Urinary bladder (tissue), 4 donors: ENCODE measurements around the gene MERTK. TPM values are rescaled to one million over a fixed set of nuclear protein-coding genes. Genes with fewer than 3 reads are reported as not detected.
"Not testable (repeated sequence)": the region's sequence is repeated elsewhere in the genome, so short reads cannot be mapped to it uniquely, and the experiment has no call there.

ENCODE experiments used
- DNase-seq: peaks from one replicate; pipeline ENCODE4 v3.0.0-alpha.2; 2015; ENCODE audit errors: extremely low spot score
- H3K27ac ChIP-seq: one replicate; pipeline ENCODE4 v1.5.1; 2013; ENCODE audit warnings: low read depth, mild to moderate bottlenecking, moderate library complexity
- H3K36me3 ChIP-seq: one replicate; pipeline ENCODE4 v1.6.1; 2013; ENCODE audit warnings: mild to moderate bottlenecking, moderate library complexity; ENCODE audit not compliant: insufficient read depth
- H3K4me1 ChIP-seq: one replicate; pipeline ENCODE4 v1.6.1; 2013; ENCODE audit warnings: mild to moderate bottlenecking, moderate library complexity; ENCODE audit not compliant: insufficient read depth
- H3K4me3 ChIP-seq: one replicate; pipeline ENCODE4 v1.5.1; 2013; ENCODE audit warnings: low read depth, low read length
- WGBS: extraction: QIAGEN DNeasy Blood & Tissue Kit; methylation state at CpG from one replicate; pipeline ENCODE4 v1.1.7; 2013; 5-methylcytosine and 5-hydroxymethylcytosine counted together
- polyA plus RNA-seq: library from polyadenylated mRNA; stranded (reverse); fragments of 200-250 nt; gene quantifications from one replicate; pipeline ENCODE4 v1.2.3, GENCODE V29; 2013
- small RNA-seq: library from RNA; depleted of rRNA; stranded (forward); fragments of <200 nt; gene quantifications from one replicate; pipeline ENCODE3, GENCODE V24; 2014
- total RNA-seq: library from RNA; depleted of rRNA; stranded (reverse); fragments of >200 nt; gene quantifications from one replicate; pipeline ENCODE4 v1.2.3, GENCODE V29; 2014
- donor health status: healthy with polysubstance abuse.
- donor health status: healthy.

Gene MERTK
- total and polyA plus RNA-seq, 2 donors, result 16.1 to 17.6 TPM

- no peak for DNase-seq
- Histone ChIP-seq H3K4me3 (no peak overlapping the region), H3K36me3 (peaks cover 4% of the 10 kb centered on the region), H3K4me1 (no peaks in the 10 kb centered on the region), H3K27ac (no peak overlapping the region)
- WGBS, result 93% methylated on average over 1 of the region's 1 CpG
These were observed 164.5 kb downstream of the MERTK start for GRCh38 chr2:112062894-112063293.

DNA sequence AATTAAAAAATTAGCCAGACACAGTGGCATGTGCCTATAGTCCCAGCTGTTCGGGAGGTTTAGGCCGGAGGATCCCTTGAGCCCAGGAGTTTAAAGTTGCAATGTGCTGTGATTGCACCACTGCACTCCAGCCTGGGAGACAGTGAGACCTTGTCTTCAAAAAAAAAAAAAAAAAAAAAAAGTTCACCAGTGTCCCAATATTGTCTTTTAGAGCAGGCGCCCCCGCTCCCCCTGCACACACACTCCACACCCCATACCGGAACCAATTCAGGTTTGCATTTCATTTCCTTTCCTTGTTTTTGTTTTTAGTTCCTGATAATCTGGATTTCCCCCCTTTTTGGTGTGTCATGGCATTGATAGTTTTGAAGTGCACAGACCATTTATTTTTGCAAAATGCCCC lies 167.1 kb downstream of the MERTK start:
- Histone ChIP-seq H3K36me3 (peaks cover 4% of the 10 kb centered on the region), H3K27ac (no peak overlapping the region), H3K4me3 (no peak overlapping the region), H3K4me1 (no peaks in the 10 kb centered on the region)
- 77% methylated on average over 5 of the region's 5 CpGs for WGBS
- DNase-seq, result no peak

GRCh38 chr2:112065966-112066365 lies 167.6 kb downstream of the MERTK start:
- H3K27ac ChIP-seq, result no peak overlapping the region
- no peak overlapping the region for H3K4me3 ChIP-seq
- 79% methylated on average over 1 of the region's 1 CpG for WGBS
- no peak for DNase-seq
- no peaks in the 10 kb centered on the region for H3K4me1 ChIP-seq
- H3K36me3 ChIP-seq, result peaks cover 4% of the 10 kb centered on the region

DNA sequence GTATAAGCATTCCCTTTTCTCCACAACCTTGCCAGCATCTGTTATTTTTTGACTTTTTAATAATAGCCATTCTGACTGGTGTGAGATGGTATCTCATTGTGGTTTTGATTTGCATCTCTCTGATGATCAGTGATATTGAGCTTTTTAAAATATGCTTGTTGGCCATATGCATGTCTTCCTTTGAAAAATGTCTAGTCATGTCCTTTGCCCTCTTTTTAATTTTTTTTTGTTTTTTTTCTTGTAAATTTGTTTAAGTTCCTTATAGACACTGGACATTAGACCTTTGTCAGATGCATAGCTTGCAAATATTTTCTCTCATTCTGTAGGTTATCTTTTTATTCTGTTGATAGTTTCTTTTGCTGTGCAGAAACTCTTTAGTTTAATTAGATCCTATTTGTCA lies 171.4 kb downstream of the MERTK start:
- not testable (repeated sequence) for H3K4me1 ChIP-seq, DNase-seq, H3K36me3 ChIP-seq

DNA sequence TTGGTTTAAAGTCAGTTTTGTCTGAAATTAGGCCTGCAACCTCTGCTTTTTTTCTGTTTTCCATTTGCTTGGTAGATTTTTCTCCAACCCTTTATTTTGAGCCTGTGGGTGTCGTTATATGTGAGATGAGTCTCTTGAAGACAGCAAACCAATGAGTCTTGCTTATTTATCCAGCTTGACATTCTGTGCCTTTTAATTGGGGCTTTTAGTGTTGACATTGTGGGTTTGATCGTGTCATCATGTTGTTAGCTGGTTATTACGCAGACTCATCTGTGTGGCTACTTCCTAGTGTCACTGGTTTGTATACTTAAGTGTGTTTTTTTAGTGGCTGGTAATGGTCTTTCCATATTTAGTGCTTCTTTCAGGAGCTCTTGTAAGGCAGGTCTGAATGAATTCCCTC lies 175.5 kb downstream of the MERTK start:
- Histone ChIP-seq H3K4me1 (no peaks in the 10 kb centered on the region), H3K27ac (no peak overlapping the region), H3K4me3 (no peak overlapping the region), H3K36me3 (peaks cover 4% of the 10 kb centered on the region)
- WGBS, result 95% methylated on average over 3 of the region's 3 CpGs
- DNase-seq, result no peak

More for the DNA sequence above, 171.4 kb downstream of the MERTK start:
- H3K27ac ChIP-seq, H3K4me3 ChIP-seq: not testable (repeated sequence)

DNA sequence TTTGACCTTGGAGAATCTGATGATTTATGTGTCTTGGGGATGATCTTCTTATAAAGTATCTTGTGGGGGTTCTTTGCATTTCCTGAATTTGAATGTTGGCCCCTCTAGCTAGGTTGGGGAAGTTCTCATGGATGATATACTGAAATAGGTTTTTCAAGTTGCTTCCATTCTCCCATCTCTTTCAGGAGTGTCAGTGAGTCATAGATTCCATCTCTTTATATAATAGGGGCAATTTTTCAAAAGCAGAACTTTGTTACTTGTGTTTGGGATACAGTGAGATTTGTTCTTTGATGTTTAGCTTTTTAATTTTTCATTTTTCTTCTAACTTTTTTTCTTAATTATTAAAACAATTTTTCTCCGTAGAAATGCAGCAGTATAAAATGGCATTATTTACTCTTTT lies 176.1 kb downstream of the MERTK start:
- Histone ChIP-seq H3K4me1 (no peaks in the 10 kb centered on the region), H3K27ac (no peak overlapping the region), H3K4me3 (no peak overlapping the region), H3K36me3 (peaks cover 4% of the 10 kb centered on the region)
- WGBS, result 94% methylated on average over 1 of the region's 1 CpG
- DNase-seq, result no peak

DNA sequence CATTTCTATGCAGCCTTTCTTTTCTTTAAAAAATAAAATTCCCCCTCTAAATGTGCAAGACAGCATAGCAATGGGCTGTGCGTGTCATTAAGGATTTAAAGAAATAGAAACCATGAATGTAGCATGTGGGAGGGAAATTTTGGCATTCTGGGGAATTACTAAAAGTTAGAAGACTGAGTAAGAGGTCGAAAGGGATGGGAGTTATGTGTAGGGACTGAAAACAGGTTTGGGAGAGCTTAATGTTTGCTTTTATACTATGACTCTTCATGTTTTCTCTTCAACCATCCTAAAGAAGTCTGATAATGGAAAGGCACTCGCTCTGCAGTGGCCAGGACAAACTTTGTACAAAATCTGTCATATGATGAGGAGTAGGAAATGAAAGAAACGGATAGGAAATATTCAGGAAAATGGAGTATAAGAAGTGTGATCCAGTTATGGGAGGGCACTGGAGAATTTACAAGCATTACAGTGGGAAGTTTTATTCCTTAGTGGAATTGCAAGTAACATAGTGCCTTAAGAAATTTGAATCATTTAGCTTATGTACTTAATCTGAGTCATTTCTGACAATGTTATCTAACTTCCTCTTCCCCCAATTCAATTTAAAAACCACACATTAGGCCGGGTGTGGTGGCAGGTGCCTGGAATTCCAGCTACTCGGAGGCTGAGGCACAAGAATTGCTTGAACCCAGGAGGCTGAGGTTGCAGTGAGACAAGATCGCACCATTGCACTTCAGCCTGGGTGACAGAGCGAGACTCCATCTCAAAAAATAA lies 177.3 kb downstream of the MERTK start:
- Histone ChIP-seq H3K36me3 (peaks cover 4% of the 10 kb centered on the region), H3K27ac (no peak overlapping the region), H3K4me3 (no peak overlapping the region), H3K4me1 (no peaks in the 10 kb centered on the region)
- DNase-seq, result no peak
- 81% methylated on average over 8 of the region's 8 CpGs for WGBS

- Histone ChIP-seq H3K4me3 (no peak overlapping the region), H3K4me1 (no peaks in the 10 kb centered on the region), H3K36me3 (peaks cover 9% of the 10 kb centered on the region), H3K27ac (no peak overlapping the region)
- 76% methylated on average over 1 of the region's 1 CpG for WGBS
- DNase-seq, result no peak
These were observed 179.4 kb downstream of the MERTK start for GRCh38 chr2:112077814-112078213.

Small RNA genes lying within 50 kb of the gene (small RNA-seq; reads per million reads assigned to genes)
- not detected for gene RN7SL297P

Other genes with a start within 250 kb of the MERTK start
- 71.1 TPM for gene ANAPC1, start 14.4 kb upstream of the MERTK start, total RNA-seq
- 12.4 TPM for gene ANAPC1, start 14.4 kb upstream of the MERTK start, polyA plus RNA-seq
- 44.3 TPM for gene TMEM87B, start 156.7 kb downstream of the MERTK start, total RNA-seq
- 13.5 TPM for gene TMEM87B, start 156.7 kb downstream of the MERTK start, polyA plus RNA-seq
- gene FBLN7, start 239.8 kb downstream of the MERTK start, total RNA-seq, result 4.4 TPM
- gene FBLN7, start 239.8 kb downstream of the MERTK start, polyA plus RNA-seq, result 5.0 TPM